ENCODE data around the gene RANBP10. TPM values are rescaled to one million over a fixed set of nuclear protein-coding genes. Genes with fewer than 3 reads are reported as not detected.
A peak's percentile ranks its signal among the peaks of the same experiment; 100 is the strongest.

RANBP10 gene
- total and polyA plus RNA-seq, 2 of the 13 experiments (the other 11 are each of a cell fraction or from before 2014, with no cell fraction given) = 9.2 to 22.7 TPM

DNA sequence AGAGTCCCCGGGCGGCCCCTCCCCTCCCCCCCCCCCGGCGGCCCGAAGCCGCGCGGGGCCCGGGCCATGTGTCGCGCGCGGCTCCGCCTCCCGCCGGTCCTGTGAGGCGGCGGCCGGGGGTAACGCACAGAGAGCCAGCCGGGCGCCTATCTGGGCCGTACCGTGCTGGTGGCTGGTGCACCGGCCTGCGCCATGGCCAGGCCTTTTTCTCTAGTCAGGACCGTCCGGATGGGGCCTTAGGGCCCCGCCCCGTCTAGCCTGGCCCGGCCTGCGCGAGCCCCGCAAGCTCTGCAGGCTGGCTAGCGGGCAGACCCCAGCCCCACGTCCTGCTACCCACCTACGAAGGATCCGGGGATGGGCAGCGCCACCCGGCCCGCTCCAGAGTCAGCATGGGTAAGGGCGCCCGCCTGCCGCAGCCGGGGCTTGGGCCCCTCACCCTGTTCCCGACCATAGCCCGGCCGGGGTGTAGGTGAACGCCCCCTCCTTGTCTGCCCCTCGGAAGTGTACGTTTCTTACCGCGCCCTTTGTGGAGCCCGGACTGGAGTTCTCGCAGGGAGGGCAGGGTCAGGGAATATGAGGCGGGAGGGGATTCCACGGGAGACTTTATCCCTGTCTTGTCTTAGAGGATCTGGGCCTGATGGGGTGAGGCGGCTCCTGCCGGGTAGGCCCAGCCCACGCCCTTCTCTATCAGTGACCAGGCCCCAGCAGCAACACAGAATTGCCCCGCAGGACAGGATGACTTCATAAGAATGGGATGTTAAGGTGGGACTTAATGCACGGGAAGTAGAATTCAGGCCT is 40.9 kb upstream of the RANBP10 start, which contains the start of gene CENPT (continued):
- TF ChIP-seq ZGPAT (CRISPR knock-in tag; IDR thresholded peaks at IDR 0.05) = no peak
- no peak for TF ChIP-seq ZNF761 (CRISPR knock-in tag; conservative IDR thresholded peaks at IDR 0.05)
- TF ChIP-seq ASH2L (IDR thresholded peaks at IDR 0.05; ENCODE audit: insufficient read length, low read depth, low read length) = no peak
- TF ChIP-seq, protein P1, sequence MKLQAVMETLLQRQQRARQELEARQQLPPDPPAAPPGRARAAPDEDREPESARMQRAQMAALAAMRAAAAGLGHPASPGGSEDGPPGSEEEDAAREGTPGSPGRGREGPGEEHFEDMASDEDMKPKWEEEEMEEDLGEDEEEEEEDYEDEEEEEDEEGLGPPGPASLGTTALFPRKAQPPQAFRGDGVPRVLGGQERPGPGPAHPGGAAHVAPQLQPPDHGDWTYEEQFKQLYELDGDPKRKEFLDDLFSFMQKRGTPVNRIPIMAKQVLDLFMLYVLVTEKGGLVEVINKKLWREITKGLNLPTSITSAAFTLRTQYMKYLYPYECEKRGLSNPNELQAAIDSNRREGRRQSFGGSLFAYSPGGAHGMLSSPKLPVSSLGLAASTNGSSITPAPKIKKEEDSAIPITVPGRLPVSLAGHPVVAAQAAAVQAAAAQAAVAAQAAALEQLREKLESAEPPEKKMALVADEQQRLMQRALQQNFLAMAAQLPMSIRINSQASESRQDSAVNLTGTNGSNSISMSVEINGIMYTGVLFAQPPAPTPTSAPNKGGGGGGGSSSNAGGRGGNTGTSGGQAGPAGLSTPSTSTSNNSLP (IDR thresholded peaks at IDR 0.05; ENCODE audit: low read depth, low read length) = no peak
- no peak for TF ChIP-seq TCF7 (IDR thresholded peaks at IDR 0.05; ENCODE audit: low read depth)
- TF ChIP-seq, protein P2, sequence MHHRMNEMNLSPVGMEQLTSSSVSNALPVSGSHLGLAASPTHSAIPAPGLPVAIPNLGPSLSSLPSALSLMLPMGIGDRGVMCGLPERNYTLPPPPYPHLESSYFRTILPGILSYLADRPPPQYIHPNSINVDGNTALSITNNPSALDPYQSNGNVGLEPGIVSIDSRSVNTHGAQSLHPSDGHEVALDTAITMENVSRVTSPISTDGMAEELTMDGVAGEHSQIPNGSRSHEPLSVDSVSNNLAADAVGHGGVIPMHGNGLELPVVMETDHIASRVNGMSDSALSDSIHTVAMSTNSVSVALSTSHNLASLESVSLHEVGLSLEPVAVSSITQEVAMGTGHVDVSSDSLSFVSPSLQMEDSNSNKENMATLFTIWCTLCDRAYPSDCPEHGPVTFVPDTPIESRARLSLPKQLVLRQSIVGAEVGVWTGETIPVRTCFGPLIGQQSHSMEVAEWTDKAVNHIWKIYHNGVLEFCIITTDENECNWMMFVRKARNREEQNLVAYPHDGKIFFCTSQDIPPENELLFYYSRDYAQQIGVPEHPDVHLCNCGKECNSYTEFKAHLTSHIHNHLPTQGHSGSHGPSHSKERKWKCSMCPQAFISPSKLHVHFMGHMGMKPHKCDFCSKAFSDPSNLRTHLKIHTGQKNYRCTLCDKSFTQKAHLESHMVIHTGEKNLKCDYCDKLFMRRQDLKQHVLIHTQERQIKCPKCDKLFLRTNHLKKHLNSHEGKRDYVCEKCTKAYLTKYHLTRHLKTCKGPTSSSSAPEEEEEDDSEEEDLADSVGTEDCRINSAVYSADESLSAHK (CRISPR knock-in tag; IDR thresholded peaks at IDR 0.05; ENCODE audit: borderline replicate concordance) = no peak
- no peak for TF ChIP-seq ZBTB38 (CRISPR knock-in tag; IDR thresholded peaks at IDR 0.05)
- peak; percentile 55; the same call in 1 of the 2 replicates for TF ChIP-seq ZNF451 (CRISPR knock-in tag; IDR thresholded peaks at IDR 0.05)
- no peak for TF ChIP-seq ZNF30 (CRISPR knock-in tag; IDR thresholded peaks at IDR 0.05)
- TF ChIP-seq U2AF1 (optimal IDR thresholded peaks at IDR 0.05; ENCODE audit: low read depth, low read length) = no peak
- TF ChIP-seq ZNF484 (CRISPR knock-in tag; IDR thresholded peaks at IDR 0.05; ENCODE audit: borderline replicate concordance, low read depth) = no peak
- 0 out of 2 replicates have a peak, but pooled peaks have one; percentile 4 for TF ChIP-seq FOSL2 (CRISPR knock-in tag; IDR thresholded peaks at IDR 0.05)
- 0 out of 2 replicates have a peak, but pooled peaks have one; percentile 17 for TF ChIP-seq FLYWCH1 (CRISPR knock-in tag; IDR thresholded peaks at IDR 0.05)
- no peak for TF ChIP-seq ZBTB39 (CRISPR knock-in tag; IDR thresholded peaks at IDR 0.05)
- TF ChIP-seq, protein P3, sequence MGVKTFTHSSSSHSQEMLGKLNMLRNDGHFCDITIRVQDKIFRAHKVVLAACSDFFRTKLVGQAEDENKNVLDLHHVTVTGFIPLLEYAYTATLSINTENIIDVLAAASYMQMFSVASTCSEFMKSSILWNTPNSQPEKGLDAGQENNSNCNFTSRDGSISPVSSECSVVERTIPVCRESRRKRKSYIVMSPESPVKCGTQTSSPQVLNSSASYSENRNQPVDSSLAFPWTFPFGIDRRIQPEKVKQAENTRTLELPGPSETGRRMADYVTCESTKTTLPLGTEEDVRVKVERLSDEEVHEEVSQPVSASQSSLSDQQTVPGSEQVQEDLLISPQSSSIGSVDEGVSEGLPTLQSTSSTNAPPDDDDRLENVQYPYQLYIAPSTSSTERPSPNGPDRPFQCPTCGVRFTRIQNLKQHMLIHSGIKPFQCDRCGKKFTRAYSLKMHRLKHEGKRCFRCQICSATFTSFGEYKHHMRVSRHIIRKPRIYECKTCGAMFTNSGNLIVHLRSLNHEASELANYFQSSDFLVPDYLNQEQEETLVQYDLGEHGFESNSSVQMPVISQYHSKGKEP (CRISPR knock-in tag; IDR thresholded peaks at IDR 0.05) = no peak

Measured in HepG2 (cell line).